K562 (cell line): ENCODE results near the gene LIPF. TPM values are rescaled to one million over a fixed set of nuclear protein-coding genes. Genes with fewer than 3 reads are reported as not detected.

Experiments used
- ATAC-seq: fragments of 200-7000 bp; cut with Tn5 transposase; 3 replicates; pipeline ENCODE4 v1.9.1; 2020; ENCODE audit warnings: moderate library complexity
- BruUV-seq: library from RNA; stranded (reverse); fragments of 400-500 nt; replicated peaks from 2 replicates; lab custom pipeline; 2021; lab: Mats Ljungman, UMichigan
- CTCF ChIA-PET: fragments of 300-600 bp; formaldehyde crosslinking; extraction: SDS; loops from one replicate; lab custom pipeline; 2021; ENCODE audit warnings: low intra/inter-chr PET ratio; lab: Yijun Ruan, JAX
- POLR2A ChIA-PET: fragments of 300-600, 350-650 bp; sonication (Branson Sonifier 250); formaldehyde crosslinking; extraction: SDS; loops from one replicate; lab custom pipeline; 2021; ENCODE audit warnings: antibody characterized with exemption, inconsistent platforms; lab: Yijun Ruan, JAX
- DNase-seq, 4 experiments: peaks; one replicate each; pipeline versions ENCODE4 v3.0.0 to v3.0.0-alpha.2; 2011 to 2018; ENCODE audit warnings: low spot score in 3 of 4, mixed read lengths in 3 of 4; ENCODE audit errors: extremely low read depth in 1 of 4
- FAIRE-seq: peaks from 2 replicates; lab custom pipeline; 2011; peaks lifted over from hg19 to GRCh38; lab: Jason Lieb, UNC
- H2AFZ ChIP-seq: 2 replicates; pipeline ENCODE4 v1.6.0; 2011; ENCODE audit warnings: low read depth, low read length, control low read depth, inconsistent platforms
- H3K27ac ChIP-seq: fragments of 200-600 bp; 3 replicates; pipeline ENCODE4 v1.8.0; 2011; ENCODE audit warnings: low read depth, mild to moderate bottlenecking, control low read depth, inconsistent platforms, low read length, moderate library complexity, mixed read lengths; ENCODE audit errors: extremely low read depth
- H3K27me3 ChIP-seq, 2 experiments: fragments of 300-600 bp in 1 of 2; 2 replicates in 1 of 2; 3 replicates in 1 of 2; pipeline versions ENCODE4 v1.6.0 to v1.8.0; 2011; ENCODE audit warnings: inconsistent platforms in 2 of 2, low read length in 2 of 2, mild to moderate bottlenecking in 1 of 2, mixed read lengths in 1 of 2, moderate library complexity in 1 of 2; ENCODE audit not compliant: control insufficient read depth in 2 of 2, insufficient read depth in 2 of 2
- H3K36me3 ChIP-seq: fragments of 300-600 bp; 3 replicates; pipeline ENCODE4 v1.8.0; 2011; ENCODE audit warnings: mild to moderate bottlenecking, low read length, inconsistent platforms; ENCODE audit not compliant: control insufficient read depth, insufficient read depth
- H3K4me1 ChIP-seq, 2 experiments: fragments of 200-600 bp in 1 of 2; replicated peaks in 1 of 2; 2 replicates in 1 of 2; 3 replicates in 1 of 2; pipeline versions ENCODE4 v1.5.1 to v1.8.0; 2011; ENCODE audit warnings: inconsistent platforms in 2 of 2, low read length in 2 of 2, mild to moderate bottlenecking in 1 of 2, mixed read lengths in 1 of 2, moderate library complexity in 1 of 2; ENCODE audit not compliant: control insufficient read depth in 2 of 2, insufficient read depth in 2 of 2
- H3K4me2 ChIP-seq: 2 replicates; pipeline ENCODE4 v1.6.1; 2011; ENCODE audit warnings: low read length, control low read depth, inconsistent platforms, mixed read lengths; ENCODE audit not compliant: insufficient read depth
- H3K4me3 ChIP-seq: fragments of 200-600 bp; sonication (generic), shearing (Covaris generic); 2 replicates; pipeline ENCODE4 v1.5.1; 2016; ENCODE audit warnings: control low read depth, inconsistent platforms
- H3K79me2 ChIP-seq: fragments of 200-600 bp; 3 replicates; pipeline ENCODE4 v1.8.0; 2011; ENCODE audit warnings: low read length, inconsistent platforms; ENCODE audit not compliant: control insufficient read depth, insufficient read depth
- H3K9ac ChIP-seq, 2 experiments: 2 replicates each; pipeline versions ENCODE4 v1.6.0 to v1.6.1; 2011; ENCODE audit warnings: low read depth in 2 of 2, low read length in 2 of 2, control low read depth in 1 of 2, inconsistent platforms in 1 of 2, mild to moderate bottlenecking in 1 of 2, mixed read lengths in 1 of 2; ENCODE audit not compliant: insufficient read depth in 1 of 2
- H3K9me1 ChIP-seq: one replicate; pipeline ENCODE4 v1.6.0; 2011; ENCODE audit warnings: inconsistent platforms, mild to moderate bottlenecking, low read length, moderate library complexity; ENCODE audit not compliant: control insufficient read depth, insufficient read depth
- H3K9me3 ChIP-seq: replicated peaks from 2 replicates; pipeline ENCODE4 v1.5.1; 2011; ENCODE audit warnings: low read depth, low read length, inconsistent platforms; ENCODE audit not compliant: control insufficient read depth, insufficient read depth
- H4K20me1 ChIP-seq: replicated peaks from 2 replicates; pipeline ENCODE4 v1.6.1; 2011; ENCODE audit warnings: low read length, inconsistent platforms, mixed read lengths; ENCODE audit not compliant: control insufficient read depth, insufficient read depth
- CC2D1A ChIP-seq: fragments of 450-650 bp; IDR thresholded peaks from 2 replicates; pipeline ENCODE4 v1.6.1; 2017; ENCODE audit warnings: mild to moderate bottlenecking
- DNMT1 ChIP-seq: fragments of 450-650 bp; IDR thresholded peaks from 2 replicates; pipeline ENCODE4 v1.6.1; 2016; ENCODE audit warnings: antibody characterized with exemption, mild to moderate bottlenecking
- HMG20B ChIP-seq: fragments of 250-450 bp; sonication (Bioruptor Pico); IDR thresholded peaks from 2 replicates; pipeline ENCODE4 v1.5.0; 2021; ENCODE audit warnings: mild to moderate bottlenecking
- HMGXB4 ChIP-seq: sonication (generic); formaldehyde crosslinking; IDR thresholded peaks from 2 replicates; pipeline ENCODE4 v1.8.1; 2023; ENCODE audit warnings: mild to moderate bottlenecking, missing genetic modification reagents
- RAD21 ChIP-seq, 2 experiments: fragments of 250-450 bp in 1 of 2; fragments of 450-650 bp in 1 of 2; sonication (Bioruptor Pico) in 1 of 2; formaldehyde crosslinking in 1 of 2; IDR thresholded peaks in 1 of 2; conservative IDR thresholded peaks in 1 of 2; 2 replicates each; pipeline versions ENCODE4 v1.4.0 to v1.8.0; 2020 to 2022; ENCODE audit warnings: mild to moderate bottlenecking in 2 of 2, moderate library complexity in 1 of 2
- TAF1 ChIP-seq: IDR thresholded peaks from 2 replicates; pipeline ENCODE4 v1.6.1; 2011; ENCODE audit warnings: mild to moderate bottlenecking, low read length, moderate library complexity; ENCODE audit not compliant: insufficient read depth, control insufficient read depth, severe bottlenecking; ENCODE audit errors: extremely low read depth
- ZBTB7A ChIP-seq: IDR thresholded peaks from 2 replicates; pipeline ENCODE4 v1.6.1; 2011; ENCODE audit warnings: low read depth, mild to moderate bottlenecking, low read length, moderate library complexity, borderline replicate concordance; ENCODE audit not compliant: control insufficient read depth
- WGBS: fragments of 100-300 bp; shearing (Covaris generic); methylation state at CpG from one replicate; pipeline ENCODE4 v1.1.6; 2016; ENCODE audit warnings: low coverage, mixed read lengths; ENCODE audit not compliant: insufficient coverage; ENCODE audit errors: missing lambda C conversion rate; 5-methylcytosine and 5-hydroxymethylcytosine counted together
- in situ Hi-C: fragments of 300-500 bp; cut with MboI; formaldehyde crosslinking; loops from 4 replicates; pipeline ENCODE4 v1.15.0; 2018; ENCODE audit warnings: inconsistent platforms, mixed read lengths
- intact Hi-C: fragments of 100-400 bp; cut with micrococcal nuclease; formaldehyde crosslinking; loops from 2 replicates; pipeline ENCODE4 v1.14.2; 2022
- polyA plus RNA-seq, 8 experiments: library from polyadenylated mRNA; depleted of rRNA in 4 of 8; stranded (reverse) in 5 of 8; unstranded in 3 of 8; fragments of >200 nt; fragmentation: Nextera tagmentation in 2 of 8; fragmentation: Illumina TruSeq in 1 of 8; extraction: Ambion mirVana in 2 of 8; extraction: Trizol in 1 of 8; gene quantifications; 2 replicates each; pipeline versions ENCODE4 v1.2.1 to v1.2.3, GENCODE V29; 2011 to 2014; ENCODE audit warnings: inconsistent platforms in 1 of 8, missing spikeins in 1 of 8
- total RNA-seq, 7 experiments: library from RNA; depleted of rRNA in 6 of 7; stranded (reverse); fragments of >200 nt in 6 of 7; fragmentation: Illumina TruSeq in 2 of 7; extraction: Trizol in 2 of 7; gene quantifications; 2 replicates each; pipeline versions ENCODE4 v1.2.1 to v1.2.3, GENCODE V29; 2011 to 2021; ENCODE audit warnings: low replicate concordance in 1 of 7
- TF ChIP-seq, protein P1 (sequence below): fragments of 200-800 bp; sonication (Bioruptor generic); IDR thresholded peaks from 2 replicates; pipeline ENCODE4 v1.6.1; 2016; ENCODE audit warnings: missing genetic modification characterization, missing compliant biosample characterization

Gene LIPF
- total and polyA plus RNA-seq, 9 of the 15 experiments (the other 6 are each of a cell fraction or from before 2014, with no cell fraction given): not detected

DNA sequence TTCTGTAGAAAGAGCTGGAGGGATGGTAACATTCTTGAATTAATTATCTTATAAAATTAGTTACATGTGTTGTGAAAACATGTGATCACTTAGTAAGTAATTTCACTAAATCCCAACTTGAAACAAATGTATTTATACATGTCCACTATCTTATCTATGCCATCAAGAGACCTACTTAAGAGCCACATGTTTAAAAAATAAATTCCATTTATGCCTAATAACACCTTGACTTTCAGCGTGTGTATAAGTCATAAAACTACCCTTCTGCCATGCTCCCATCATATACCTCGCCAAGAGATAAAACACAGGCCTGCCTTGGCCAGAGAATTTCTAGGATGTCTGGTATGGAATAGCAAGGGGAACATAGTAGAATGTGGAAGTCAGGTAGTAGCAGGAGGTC, 40.4 kb upstream of the LIPF start:
- H3K9ac ChIP-seq: no peak overlapping the region
- H3K36me3 ChIP-seq: no peaks in the 10 kb centered on the region
- WGBS: 5% methylated on average over 2 of the region's 2 CpGs
- POLR2A ChIA-PET: no interaction called here
- H3K9me1 ChIP-seq: no peaks in the 10 kb centered on the region
- H2AFZ ChIP-seq: no peak overlapping the region
- in situ Hi-C loops: no loop called here
- ATAC-seq: no peak
- TF ChIP-seq HMG20B (CRISPR knock-in tag) (no peak), RAD21 (CRISPR knock-in tag; conservative IDR thresholded peaks at IDR 0.05 in 1 of 2, IDR thresholded peaks at IDR 0.05 in 1 of 2) (no peak)
- no peaks in the 10 kb centered on the region for H3K4me1 ChIP-seq
- CTCF ChIA-PET: no interaction called here
- no peaks in the 10 kb centered on the region for H3K79me2 ChIP-seq
- H3K27ac ChIP-seq: no peak overlapping the region
- H3K27me3 ChIP-seq: no peaks in the 10 kb centered on the region
- no TSS peak for BruUV-seq
- no peak overlapping the region for H3K4me3 ChIP-seq
- no peaks in the 10 kb centered on the region for H3K9me3 ChIP-seq
- intact Hi-C loops: no loop called here
- FAIRE-seq: no peak
- DNase-seq: no peak
- H4K20me1 ChIP-seq: no peaks in the 10 kb centered on the region
- H3K4me2 ChIP-seq: no peak overlapping the region

DNA sequence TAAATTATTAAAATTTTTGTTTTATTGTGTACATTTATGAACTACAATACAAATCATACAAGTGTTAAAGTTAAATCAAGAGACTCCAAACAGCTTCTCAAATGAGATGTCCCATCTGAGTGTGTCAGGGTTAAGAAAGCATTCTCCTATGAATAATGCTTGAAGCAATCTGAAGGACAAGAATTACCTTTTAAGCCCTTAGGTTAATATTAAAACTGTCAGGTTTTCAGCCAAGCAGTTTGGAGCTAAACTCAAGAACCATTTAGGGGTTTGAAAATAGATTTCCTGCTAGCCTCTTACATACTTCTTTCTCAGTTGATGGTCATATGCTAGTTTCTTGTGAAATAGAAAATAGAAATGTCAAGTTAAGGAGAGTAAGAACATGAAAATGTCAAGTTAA, 39.4 kb upstream of the LIPF start:
- Histone ChIP-seq H3K9me1 (no peaks in the 10 kb centered on the region), H3K4me3 (no peak overlapping the region), H3K9ac (no peak overlapping the region), H2AFZ (no peak overlapping the region), H3K79me2 (no peaks in the 10 kb centered on the region), H3K4me1 (no peaks in the 10 kb centered on the region), H3K27ac (no peak overlapping the region), H3K9me3 (no peaks in the 10 kb centered on the region), H3K36me3 (no peaks in the 10 kb centered on the region), H3K27me3 (no peaks in the 10 kb centered on the region), H4K20me1 (no peaks in the 10 kb centered on the region), H3K4me2 (no peak overlapping the region)
- DNase-seq (no peak), FAIRE-seq (no peak), ATAC-seq (no peak)
- intact Hi-C loops: no loop called here
- CTCF ChIA-PET: no interaction called here
- POLR2A ChIA-PET: no interaction called here
- in situ Hi-C loops: no loop called here
- BruUV-seq: no TSS peak
- TF ChIP-seq TAF1 (no peak), CC2D1A (no peak), HMGXB4 (no peak), DNMT1 (no peak), ZBTB7A (no peak)
- TF ChIP-seq, protein P1, sequence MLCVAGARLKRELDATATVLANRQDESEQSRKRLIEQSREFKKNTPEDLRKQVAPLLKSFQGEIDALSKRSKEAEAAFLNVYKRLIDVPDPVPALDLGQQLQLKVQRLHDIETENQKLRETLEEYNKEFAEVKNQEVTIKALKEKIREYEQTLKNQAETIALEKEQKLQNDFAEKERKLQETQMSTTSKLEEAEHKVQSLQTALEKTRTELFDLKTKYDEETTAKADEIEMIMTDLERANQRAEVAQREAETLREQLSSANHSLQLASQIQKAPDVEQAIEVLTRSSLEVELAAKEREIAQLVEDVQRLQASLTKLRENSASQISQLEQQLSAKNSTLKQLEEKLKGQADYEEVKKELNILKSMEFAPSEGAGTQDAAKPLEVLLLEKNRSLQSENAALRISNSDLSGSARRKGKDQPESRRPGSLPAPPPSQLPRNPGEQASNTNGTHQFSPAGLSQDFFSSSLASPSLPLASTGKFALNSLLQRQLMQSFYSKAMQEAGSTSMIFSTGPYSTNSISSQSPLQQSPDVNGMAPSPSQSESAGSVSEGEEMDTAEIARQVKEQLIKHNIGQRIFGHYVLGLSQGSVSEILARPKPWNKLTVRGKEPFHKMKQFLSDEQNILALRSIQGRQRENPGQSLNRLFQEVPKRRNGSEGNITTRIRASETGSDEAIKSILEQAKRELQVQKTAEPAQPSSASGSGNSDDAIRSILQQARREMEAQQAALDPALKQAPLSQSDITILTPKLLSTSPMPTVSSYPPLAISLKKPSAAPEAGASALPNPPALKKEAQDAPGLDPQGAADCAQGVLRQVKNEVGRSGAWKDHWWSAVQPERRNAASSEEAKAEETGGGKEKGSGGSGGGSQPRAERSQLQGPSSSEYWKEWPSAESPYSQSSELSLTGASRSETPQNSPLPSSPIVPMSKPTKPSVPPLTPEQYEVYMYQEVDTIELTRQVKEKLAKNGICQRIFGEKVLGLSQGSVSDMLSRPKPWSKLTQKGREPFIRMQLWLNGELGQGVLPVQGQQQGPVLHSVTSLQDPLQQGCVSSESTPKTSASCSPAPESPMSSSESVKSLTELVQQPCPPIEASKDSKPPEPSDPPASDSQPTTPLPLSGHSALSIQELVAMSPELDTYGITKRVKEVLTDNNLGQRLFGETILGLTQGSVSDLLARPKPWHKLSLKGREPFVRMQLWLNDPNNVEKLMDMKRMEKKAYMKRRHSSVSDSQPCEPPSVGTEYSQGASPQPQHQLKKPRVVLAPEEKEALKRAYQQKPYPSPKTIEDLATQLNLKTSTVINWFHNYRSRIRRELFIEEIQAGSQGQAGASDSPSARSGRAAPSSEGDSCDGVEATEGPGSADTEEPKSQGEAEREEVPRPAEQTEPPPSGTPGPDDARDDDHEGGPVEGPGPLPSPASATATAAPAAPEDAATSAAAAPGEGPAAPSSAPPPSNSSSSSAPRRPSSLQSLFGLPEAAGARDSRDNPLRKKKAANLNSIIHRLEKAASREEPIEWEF (CRISPR knock-in tag): no peak
